UCSD-AML1 (cell line): ENCODE data around the gene ISOC1.

ENCODE experiments used
- DNase-seq: peaks from one replicate; lab custom pipeline; 2025; ENCODE audit not compliant: unreplicated experiment; lab: John Stamatoyannopoulos, UW

Gene ISOC1

GRCh38 chr5:129094924-129095899 is 663 bp downstream of the ISOC1 start:
- peak; percentile 64 for DNase-seq

GRCh38 chr5:129096382-129096991 is 1.9 kb downstream of the ISOC1 start:
- no peak for DNase-seq

- no peak for DNase-seq
These were observed 3.1 kb downstream of the ISOC1 start for GRCh38 chr5:129097498-129098296.

GRCh38 chr5:129098488-129099183 is 4.1 kb downstream of the ISOC1 start:
- DNase-seq: peak; percentile 7

GRCh38 chr5:129099184-129099569 is 4.6 kb downstream of the ISOC1 start:
- DNase-seq: no peak

- DNase-seq: no peak
These were observed 7.2 kb downstream of the ISOC1 start for GRCh38 chr5:129101794-129102193.

GRCh38 chr5:129103397-129103796 is 8.8 kb downstream of the ISOC1 start:
- no peak for DNase-seq

GRCh38 chr5:129104915-129105455 is 10.4 kb downstream of the ISOC1 start:
- DNase-seq: no peak

GRCh38 chr5:129107637-129108036 is 13.1 kb downstream of the ISOC1 start:
- no peak for DNase-seq

- DNase-seq: no peak
These were observed 16.2 kb downstream of the ISOC1 start for GRCh38 chr5:129110742-129111141.

- DNase-seq: no peak
These were observed 16.8 kb downstream of the ISOC1 start for GRCh38 chr5:129111351-129111750.

GRCh38 chr5:129112295-129112694 is 17.7 kb downstream of the ISOC1 start:
- no peak for DNase-seq

- DNase-seq: no peak
These were observed 19.3 kb downstream of the ISOC1 start for GRCh38 chr5:129113867-129114266.

GRCh38 chr5:129114539-129115193 is 20.1 kb downstream of the ISOC1 start:
- no peak for DNase-seq

- no peak for DNase-seq
These were observed 21.1 kb downstream of the ISOC1 start for GRCh38 chr5:129115680-129116079.

- DNase-seq: no peak
These were observed 22.2 kb downstream of the ISOC1 start for GRCh38 chr5:129116797-129117196.

- no peak for DNase-seq
These were observed 23.9 kb downstream of the ISOC1 start for GRCh38 chr5:129118405-129118804.

GRCh38 chr5:129118826-129119225 is 24.3 kb downstream of the ISOC1 start:
- no peak for DNase-seq

- no peak for DNase-seq
These were observed 25.6 kb downstream of the ISOC1 start for GRCh38 chr5:129120158-129120581.

GRCh38 chr5:129122560-129122959 is 28.0 kb downstream of the ISOC1 start:
- no peak for DNase-seq
